ENCODE measurements around the gene FOXE1. TPM values are rescaled to one million over a fixed set of nuclear protein-coding genes. Genes with fewer than 3 reads are reported as not detected.

FOXE1 gene
- total RNA-seq, 1 donor from 2014 or later, result 0.45 TPM

- Histone ChIP-seq H3K4me2 (ENCODE audit: low read length) (no peak overlapping the region), H3K4me1 (ENCODE audit: insufficient read depth, low read length) (peaks cover 5% of the 10 kb centered on the region), H2AFZ (ENCODE audit: low read depth, low read length) (no peak overlapping the region), H3K36me3 (ENCODE audit: insufficient read depth, low read length) (no peaks in the 10 kb centered on the region), H3K9ac (ENCODE audit: low read length) (no peak overlapping the region), H4K20me1 (ENCODE audit: insufficient read depth, low read length) (no peaks in the 10 kb centered on the region), H3K9me3 (ENCODE audit: insufficient read depth, low read depth, low read length) (no peaks in the 10 kb centered on the region), H3K27ac (ENCODE audit: low read depth, low read length) (no peak overlapping the region), H3K27me3 (ENCODE audit: insufficient read depth, low read length) (peaks cover 8% of the 10 kb centered on the region), H3K4me3 (ENCODE audit: insufficient read depth, low read depth, low read length) (no peak overlapping the region), H3K79me2 (ENCODE audit: insufficient read depth, low read length) (no peaks in the 10 kb centered on the region)
- DNase-seq (ENCODE audit: low read depth), result no peak
- Mint-ChIP-seq H3K4me3 (ENCODE audit: unreplicated experiment) (no peak overlapping the region), H3K4me1 (ENCODE audit: low read depth, unreplicated experiment) (peaks cover 15% of the 10 kb centered on the region), H3K27me3 (ENCODE audit: low read depth, unreplicated experiment) (peaks cover 12% of the 10 kb centered on the region), H3K27ac (ENCODE audit: unreplicated experiment) (no peak overlapping the region), H3K36me3 (ENCODE audit: low read depth, unreplicated experiment) (no peaks in the 10 kb centered on the region), H3K9me3 (ENCODE audit: unreplicated experiment) (peaks cover 4% of the 10 kb centered on the region)
- FAIRE-seq, result no peak
- TF ChIP-seq CTCF (IDR thresholded peaks at IDR 0.05; ENCODE audit: insufficient read depth, low read depth, low read length) (no peak), EZH2 (IDR thresholded peaks at IDR 0.05; ENCODE audit: insufficient read depth, low read length) (no peak)
These were observed 40.0 kb upstream of the FOXE1 start for GRCh38 chr9:97813072-97813471.

- Histone ChIP-seq H3K4me1 (ENCODE audit: insufficient read depth, low read length) (no peaks in the 10 kb centered on the region), H3K9me3 (ENCODE audit: insufficient read depth, low read depth, low read length) (no peaks in the 10 kb centered on the region), H4K20me1 (ENCODE audit: insufficient read depth, low read length) (no peaks in the 10 kb centered on the region), H3K27me3 (ENCODE audit: insufficient read depth, low read length) (peaks cover 28% of the 10 kb centered on the region), H3K36me3 (ENCODE audit: insufficient read depth, low read length) (no peaks in the 10 kb centered on the region), H3K9ac (ENCODE audit: low read length) (no peak overlapping the region), H3K4me2 (ENCODE audit: low read length) (no peak overlapping the region), H2AFZ (ENCODE audit: low read depth, low read length) (no peak overlapping the region), H3K4me3 (ENCODE audit: insufficient read depth, low read depth, low read length) (no peak overlapping the region), H3K79me2 (ENCODE audit: insufficient read depth, low read length) (no peaks in the 10 kb centered on the region), H3K27ac (ENCODE audit: low read depth, low read length) (no peak overlapping the region)
- no peak for FAIRE-seq
- H3K4me1 Mint-ChIP-seq (ENCODE audit: low read depth, unreplicated experiment), result no peaks in the 10 kb centered on the region
- peaks cover 12% of the 10 kb centered on the region for H3K9me3 Mint-ChIP-seq (ENCODE audit: unreplicated experiment)
- H3K27me3 Mint-ChIP-seq (ENCODE audit: low read depth, unreplicated experiment), result peaks cover 37% of the 10 kb centered on the region
- TF ChIP-seq CTCF (IDR thresholded peaks at IDR 0.05; ENCODE audit: insufficient read depth, low read depth, low read length), result no peak
- TF ChIP-seq EZH2 (IDR thresholded peaks at IDR 0.05; ENCODE audit: insufficient read depth, low read length), result no peak
- H3K27ac Mint-ChIP-seq (ENCODE audit: unreplicated experiment), result no peak overlapping the region
- no peaks in the 10 kb centered on the region for H3K36me3 Mint-ChIP-seq (ENCODE audit: low read depth, unreplicated experiment)
- no peak overlapping the region for H3K4me3 Mint-ChIP-seq (ENCODE audit: unreplicated experiment)
- DNase-seq (ENCODE audit: low read depth), result no peak
These were observed 33.3 kb upstream of the FOXE1 start for GRCh38 chr9:97819735-97820134.

- no peaks in the 10 kb centered on the region for H3K79me2 ChIP-seq (ENCODE audit: insufficient read depth, low read length)
- Mint-ChIP-seq H3K27ac (ENCODE audit: unreplicated experiment) (no peak overlapping the region), H3K4me3 (ENCODE audit: unreplicated experiment) (no peak overlapping the region), H3K9me3 (ENCODE audit: unreplicated experiment) (peaks cover 12% of the 10 kb centered on the region), H3K27me3 (ENCODE audit: low read depth, unreplicated experiment) (peaks cover 37% of the 10 kb centered on the region), H3K4me1 (ENCODE audit: low read depth, unreplicated experiment) (no peaks in the 10 kb centered on the region), H3K36me3 (ENCODE audit: low read depth, unreplicated experiment) (no peaks in the 10 kb centered on the region)
- H3K4me3 ChIP-seq (ENCODE audit: insufficient read depth, low read depth, low read length), result no peak overlapping the region
- TF ChIP-seq EZH2 (IDR thresholded peaks at IDR 0.05; ENCODE audit: insufficient read depth, low read length) (no peak), CTCF (IDR thresholded peaks at IDR 0.05; ENCODE audit: insufficient read depth, low read depth, low read length) (no peak)
- H4K20me1 ChIP-seq (ENCODE audit: insufficient read depth, low read length), result no peaks in the 10 kb centered on the region
- H3K36me3 ChIP-seq (ENCODE audit: insufficient read depth, low read length), result no peaks in the 10 kb centered on the region
- H3K9ac ChIP-seq (ENCODE audit: low read length), result no peak overlapping the region
- H2AFZ ChIP-seq (ENCODE audit: low read depth, low read length), result no peak overlapping the region
- no peak for FAIRE-seq
- no peak for DNase-seq (ENCODE audit: low read depth)
- no peaks in the 10 kb centered on the region for H3K9me3 ChIP-seq (ENCODE audit: insufficient read depth, low read depth, low read length)
- no peak overlapping the region for H3K27ac ChIP-seq (ENCODE audit: low read depth, low read length)
- no peaks in the 10 kb centered on the region for H3K4me1 ChIP-seq (ENCODE audit: insufficient read depth, low read length)
- H3K27me3 ChIP-seq (ENCODE audit: insufficient read depth, low read length), result peaks cover 32% of the 10 kb centered on the region
- H3K4me2 ChIP-seq (ENCODE audit: low read length), result no peak overlapping the region
These were observed 32.7 kb upstream of the FOXE1 start for GRCh38 chr9:97820373-97820772.
